ENCODE data around the gene USP6NL.

GRCh38 chr10:11533328-11533781 lies 78.1 kb downstream of the USP6NL start:
- TF ChIP-seq POLR2AphosphoS5 (IDR thresholded peaks at IDR 0.05; ENCODE audit: control insufficient read depth, insufficient read depth, low read depth, low read length) (no peak), PHF8 (IDR thresholded peaks at IDR 0.05; ENCODE audit: borderline replicate concordance, low read length) (no peak), CTCF (IDR thresholded peaks at IDR 0.05 in 2 of 3, conservative IDR thresholded peaks at IDR 0.05 in 1 of 3; ENCODE audit: insufficient read depth in 2 of 3, low read depth in 1 of 3, low read length in 3 of 3) (peak; percentile 17 to 43 (median 33); a peak in 4 of 6 replicates), MLX (CRISPR knock-in tag; conservative IDR thresholded peaks at IDR 0.05) (no peak), FOXK2 (conservative IDR thresholded peaks at IDR 0.05 in 1 of 2, IDR thresholded peaks at IDR 0.05 in 1 of 2; ENCODE audit: low read depth in 2 of 2) (no peak), ZBED1 (IDR thresholded peaks at IDR 0.05) (no peak), POLR2A (conservative IDR thresholded peaks at IDR 0.05) (no peak), MXI1 (IDR thresholded peaks at IDR 0.05; ENCODE audit: low read depth, low read length) (no peak), RB1 (IDR thresholded peaks at IDR 0.05; ENCODE audit: low read depth) (no peak), TAF15 (IDR thresholded peaks at IDR 0.05; ENCODE audit: low read depth, low read length) (no peak), IFI16 (CRISPR knock-in tag; IDR thresholded peaks at IDR 0.05) (no peak), HMG20A (CRISPR knock-in tag; conservative IDR thresholded peaks at IDR 0.05) (no peak), BDP1 (IDR thresholded peaks at IDR 0.05; ENCODE audit: insufficient read depth, insufficient read length) (no peak), TCF7L2 (IDR thresholded peaks at IDR 0.05; ENCODE audit: low read depth, low read length) (no peak)
